GM23338 (cell line): ENCODE measurements around the gene SOX9. TPM values are rescaled to one million over a fixed set of nuclear protein-coding genes. Genes with fewer than 3 reads are reported as not detected.
A peak's percentile ranks its signal among the peaks of the same experiment; 100 is the strongest.

ENCODE experiments used
- ATAC-seq: fragments of 200-7000 bp; cut with Tn5 transposase; 3 replicates; pipeline ENCODE4 v1.9.1; 2020
- DNase-seq: peaks from one replicate; pipeline ENCODE4 v3.0.0-alpha.2; 2015; ENCODE audit warnings: low spot score
- H2AFZ ChIP-seq: fragments of 200-600 bp; sonication (generic); 2 replicates; pipeline ENCODE4 v1.8.0; 2016; ENCODE audit warnings: antibody characterized with exemption, mild to moderate bottlenecking, moderate library complexity
- H3F3A ChIP-seq: fragments of 200-600 bp; sonication (generic); replicated peaks from 2 replicates; pipeline ENCODE4 v1.8.0; 2017; ENCODE audit warnings: antibody characterized with exemption, mixed run types, low read depth
- H3K27ac ChIP-seq: fragments of 200-600 bp; sonication (generic); 2 replicates; pipeline ENCODE4 v1.6.1; 2016; ENCODE audit warnings: low read depth
- H3K27me3 ChIP-seq: fragments of 200-600 bp; sonication (generic); 2 replicates; pipeline ENCODE4 v1.8.0; 2016; ENCODE audit warnings: mild to moderate bottlenecking, mixed run types, moderate library complexity; ENCODE audit not compliant: insufficient read depth
- H3K36me3 ChIP-seq: fragments of 200-600 bp; sonication (generic); 2 replicates; pipeline ENCODE4 v1.8.0; 2016; ENCODE audit warnings: mild to moderate bottlenecking; ENCODE audit not compliant: insufficient read depth
- H3K4me1 ChIP-seq: fragments of 200-600 bp; sonication (generic); 2 replicates; pipeline ENCODE4 v1.8.0; 2016; ENCODE audit warnings: mild to moderate bottlenecking, moderate library complexity; ENCODE audit not compliant: insufficient read depth
- H3K4me2 ChIP-seq: fragments of 200-600 bp; sonication (generic); 2 replicates; pipeline ENCODE4 v1.7.1; 2017; ENCODE audit warnings: mixed run types
- H3K4me3 ChIP-seq: fragments of 200-600 bp; sonication (generic); 2 replicates; pipeline ENCODE4 v1.6.1; 2016; ENCODE audit warnings: mixed run types
- H3K79me2 ChIP-seq: fragments of 200-600 bp; sonication (generic); replicated peaks from 2 replicates; pipeline ENCODE4 v1.8.0; 2017; ENCODE audit warnings: mild to moderate bottlenecking; ENCODE audit not compliant: insufficient read depth
- H3K9me2 ChIP-seq: fragments of 200-600 bp; sonication (generic); 2 replicates; pipeline ENCODE4 v1.8.0; 2017; ENCODE audit not compliant: insufficient read depth
- H4K20me1 ChIP-seq: fragments of 200-600 bp; sonication (generic); replicated peaks from 2 replicates; pipeline ENCODE4 v1.8.0; 2017; ENCODE audit warnings: mild to moderate bottlenecking; ENCODE audit not compliant: insufficient read depth
- H3K27ac Mint-ChIP-seq: 2 replicates; pipeline ENCODE4 v1.8.0; 2020; ENCODE audit warnings: inconsistent platforms, mild to moderate bottlenecking, moderate library complexity, mixed read lengths
- H3K27me3 Mint-ChIP-seq: 3 replicates; pipeline ENCODE4 v1.8.0; 2022; ENCODE audit warnings: low read depth, mild to moderate bottlenecking, moderate library complexity, mixed read lengths, inconsistent platforms; ENCODE audit not compliant: insufficient read depth, poor library complexity
- H3K36me3 Mint-ChIP-seq: 3 replicates; pipeline ENCODE4 v1.8.0; 2021; ENCODE audit warnings: low read depth, mild to moderate bottlenecking, inconsistent platforms, moderate library complexity, mixed read lengths
- H3K4me1 Mint-ChIP-seq: 3 replicates; pipeline ENCODE4 v1.8.0; 2020; ENCODE audit warnings: mild to moderate bottlenecking, inconsistent platforms, mixed read lengths
- H3K4me3 Mint-ChIP-seq: 3 replicates; pipeline ENCODE4 v1.8.0; 2021; ENCODE audit warnings: moderate library complexity, mild to moderate bottlenecking, inconsistent platforms, mixed read lengths
- H3K9me3 Mint-ChIP-seq: 3 replicates; pipeline ENCODE4 v1.8.0; 2020; ENCODE audit warnings: moderate library complexity, mild to moderate bottlenecking, inconsistent platforms, mixed read lengths
- NANOG ChIP-seq: IDR thresholded peaks from 2 replicates; pipeline ENCODE4 v1.6.1; 2016; ENCODE audit warnings: antibody characterized with exemption, borderline replicate concordance
- POLR2AphosphoS5 ChIP-seq: IDR thresholded peaks from 2 replicates; pipeline ENCODE4 v1.6.1; 2016; ENCODE audit warnings: antibody characterized with exemption, low read depth
- STAT1 ChIP-seq: IDR thresholded peaks from one replicate; pipeline ENCODE4 v1.6.1; 2016; ENCODE audit warnings: antibody characterized with exemption; ENCODE audit not compliant: unreplicated experiment
- ZNF331 ChIP-seq: fragments of 250-450 bp; sonication (Bioruptor Pico); IDR thresholded peaks from 2 replicates; pipeline ENCODE4 v1.5.0; 2020; ENCODE audit warnings: low read depth, mild to moderate bottlenecking, moderate library complexity
- polyA plus RNA-seq: library from polyadenylated mRNA; unstranded; fragments of >200 nt; fragmentation: Nextera tagmentation; extraction: Ambion mirVana; gene quantifications from 2 replicates; pipeline ENCODE4 v1.2.1, GENCODE V29; 2016
- total RNA-seq: library from RNA; depleted of rRNA; stranded (reverse); fragments of >200 nt; shearing (Covaris generic); gene quantifications from 2 replicates; pipeline ENCODE4 v1.2.3, GENCODE V29; 2014
- TF ChIP-seq, protein P1 (sequence below), 2 experiments: fragments of 200-600 bp in 1 of 2; sonication (generic) in 1 of 2; conservative IDR thresholded peaks; 2 replicates each; pipeline versions ENCODE4 v1.5.1 to v1.6.1; 2016 to 2017; ENCODE audit warnings: antibody characterized with exemption in 2 of 2, low read depth in 2 of 2, mild to moderate bottlenecking in 2 of 2, moderate library complexity in 1 of 2
- TF ChIP-seq, protein P2 (sequence below): IDR thresholded peaks from one replicate; pipeline ENCODE4 v1.6.1; 2018; ENCODE audit warnings: antibody characterized with exemption; ENCODE audit not compliant: unreplicated experiment
- TF ChIP-seq, protein P3 (sequence below): IDR thresholded peaks from 2 replicates; pipeline ENCODE4 v1.6.1; 2016; ENCODE audit warnings: antibody characterized with exemption

Gene SOX9
- total and polyA plus RNA-seq, 2 experiments from 2014 or later: 4.4 TPM

DNA sequence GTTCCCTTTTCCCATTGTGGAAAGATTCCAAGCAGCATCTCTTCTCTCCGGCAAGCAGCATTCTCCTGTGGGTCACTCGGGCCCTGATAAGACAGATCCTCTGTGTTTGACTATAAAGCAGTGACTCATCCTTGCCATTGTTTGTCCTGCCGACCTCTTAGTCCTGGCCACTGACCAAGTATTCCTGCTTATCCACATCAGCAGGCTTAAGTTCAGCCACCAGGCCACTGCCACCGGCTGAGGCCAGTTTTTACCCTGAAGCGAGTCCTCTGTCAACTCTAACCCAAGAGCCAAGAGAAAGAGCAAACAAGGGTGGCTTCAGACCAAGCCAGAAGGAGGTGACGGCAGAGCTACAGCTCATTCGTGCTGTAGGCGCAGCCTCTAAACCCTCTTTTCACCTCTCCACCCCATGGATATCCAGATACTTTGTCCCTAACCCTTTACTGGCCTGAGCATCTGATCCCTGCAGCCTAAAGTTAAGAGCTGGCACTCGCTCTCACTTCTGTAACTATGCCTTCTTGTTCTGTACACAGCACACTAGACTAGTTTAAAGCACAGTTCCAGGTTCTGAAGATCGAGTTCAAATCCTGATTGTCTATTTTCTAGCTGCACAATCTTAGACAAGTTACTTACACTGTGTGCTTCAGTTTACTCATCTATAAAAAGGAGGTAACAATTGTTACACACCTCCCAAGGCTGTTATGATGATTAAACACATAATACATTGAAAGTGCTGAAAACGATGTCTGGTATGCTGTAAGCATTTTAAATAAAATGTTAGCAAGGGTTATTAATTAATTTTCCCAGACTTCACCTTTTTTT lies 31.0 kb downstream of the SOX9 start:
- peak; percentile 76 for ATAC-seq
- Histone ChIP-seq H3K4me3 (peak overlapping the region; percentile 24; the same call in 1 of the 2 replicates), H3K27me3 (no peaks in the 10 kb centered on the region), H3K4me1 (peaks cover 21% of the 10 kb centered on the region), H3K36me3 (no peaks in the 10 kb centered on the region), H4K20me1 (no peaks in the 10 kb centered on the region), H3K79me2 (no peaks in the 10 kb centered on the region), H3F3A (no peaks in the 10 kb centered on the region), H3K9me2 (peaks cover 8% of the 10 kb centered on the region), H3K4me2 (peak overlapping the region; percentile 29), H2AFZ (no peak overlapping the region; the same call in 1 of the 2 replicates), H3K27ac (peak overlapping the region; percentile 96)
- Mint-ChIP-seq H3K27me3 (peaks cover 4% of the 10 kb centered on the region), H3K4me3 (peak overlapping the region; percentile 47; the same call in 2 of the 3 replicates), H3K27ac (peak overlapping the region; percentile 97), H3K4me1 (peaks cover 40% of the 10 kb centered on the region), H3K9me3 (no peaks in the 10 kb centered on the region; the same call in 2 of the 3 replicates), H3K36me3 (peaks cover 9% of the 10 kb centered on the region; the same call in 2 of the 3 replicates)
- DNase-seq: peak; percentile 62
- TF ChIP-seq ZNF331 (CRISPR knock-in tag): no peak
- TF ChIP-seq, protein P1, sequence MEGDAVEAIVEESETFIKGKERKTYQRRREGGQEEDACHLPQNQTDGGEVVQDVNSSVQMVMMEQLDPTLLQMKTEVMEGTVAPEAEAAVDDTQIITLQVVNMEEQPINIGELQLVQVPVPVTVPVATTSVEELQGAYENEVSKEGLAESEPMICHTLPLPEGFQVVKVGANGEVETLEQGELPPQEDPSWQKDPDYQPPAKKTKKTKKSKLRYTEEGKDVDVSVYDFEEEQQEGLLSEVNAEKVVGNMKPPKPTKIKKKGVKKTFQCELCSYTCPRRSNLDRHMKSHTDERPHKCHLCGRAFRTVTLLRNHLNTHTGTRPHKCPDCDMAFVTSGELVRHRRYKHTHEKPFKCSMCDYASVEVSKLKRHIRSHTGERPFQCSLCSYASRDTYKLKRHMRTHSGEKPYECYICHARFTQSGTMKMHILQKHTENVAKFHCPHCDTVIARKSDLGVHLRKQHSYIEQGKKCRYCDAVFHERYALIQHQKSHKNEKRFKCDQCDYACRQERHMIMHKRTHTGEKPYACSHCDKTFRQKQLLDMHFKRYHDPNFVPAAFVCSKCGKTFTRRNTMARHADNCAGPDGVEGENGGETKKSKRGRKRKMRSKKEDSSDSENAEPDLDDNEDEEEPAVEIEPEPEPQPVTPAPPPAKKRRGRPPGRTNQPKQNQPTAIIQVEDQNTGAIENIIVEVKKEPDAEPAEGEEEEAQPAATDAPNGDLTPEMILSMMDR (conservative IDR thresholded peaks at IDR 0.05; ENCODE audit: low read depth in 2 of 2): no peak
- no peak for TF ChIP-seq STAT1
- TF ChIP-seq, protein P2, sequence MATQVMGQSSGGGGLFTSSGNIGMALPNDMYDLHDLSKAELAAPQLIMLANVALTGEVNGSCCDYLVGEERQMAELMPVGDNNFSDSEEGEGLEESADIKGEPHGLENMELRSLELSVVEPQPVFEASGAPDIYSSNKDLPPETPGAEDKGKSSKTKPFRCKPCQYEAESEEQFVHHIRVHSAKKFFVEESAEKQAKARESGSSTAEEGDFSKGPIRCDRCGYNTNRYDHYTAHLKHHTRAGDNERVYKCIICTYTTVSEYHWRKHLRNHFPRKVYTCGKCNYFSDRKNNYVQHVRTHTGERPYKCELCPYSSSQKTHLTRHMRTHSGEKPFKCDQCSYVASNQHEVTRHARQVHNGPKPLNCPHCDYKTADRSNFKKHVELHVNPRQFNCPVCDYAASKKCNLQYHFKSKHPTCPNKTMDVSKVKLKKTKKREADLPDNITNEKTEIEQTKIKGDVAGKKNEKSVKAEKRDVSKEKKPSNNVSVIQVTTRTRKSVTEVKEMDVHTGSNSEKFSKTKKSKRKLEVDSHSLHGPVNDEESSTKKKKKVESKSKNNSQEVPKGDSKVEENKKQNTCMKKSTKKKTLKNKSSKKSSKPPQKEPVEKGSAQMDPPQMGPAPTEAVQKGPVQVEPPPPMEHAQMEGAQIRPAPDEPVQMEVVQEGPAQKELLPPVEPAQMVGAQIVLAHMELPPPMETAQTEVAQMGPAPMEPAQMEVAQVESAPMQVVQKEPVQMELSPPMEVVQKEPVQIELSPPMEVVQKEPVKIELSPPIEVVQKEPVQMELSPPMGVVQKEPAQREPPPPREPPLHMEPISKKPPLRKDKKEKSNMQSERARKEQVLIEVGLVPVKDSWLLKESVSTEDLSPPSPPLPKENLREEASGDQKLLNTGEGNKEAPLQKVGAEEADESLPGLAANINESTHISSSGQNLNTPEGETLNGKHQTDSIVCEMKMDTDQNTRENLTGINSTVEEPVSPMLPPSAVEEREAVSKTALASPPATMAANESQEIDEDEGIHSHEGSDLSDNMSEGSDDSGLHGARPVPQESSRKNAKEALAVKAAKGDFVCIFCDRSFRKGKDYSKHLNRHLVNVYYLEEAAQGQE: no peak
- TF ChIP-seq POLR2AphosphoS5: no peak
- TF ChIP-seq, protein P3, sequence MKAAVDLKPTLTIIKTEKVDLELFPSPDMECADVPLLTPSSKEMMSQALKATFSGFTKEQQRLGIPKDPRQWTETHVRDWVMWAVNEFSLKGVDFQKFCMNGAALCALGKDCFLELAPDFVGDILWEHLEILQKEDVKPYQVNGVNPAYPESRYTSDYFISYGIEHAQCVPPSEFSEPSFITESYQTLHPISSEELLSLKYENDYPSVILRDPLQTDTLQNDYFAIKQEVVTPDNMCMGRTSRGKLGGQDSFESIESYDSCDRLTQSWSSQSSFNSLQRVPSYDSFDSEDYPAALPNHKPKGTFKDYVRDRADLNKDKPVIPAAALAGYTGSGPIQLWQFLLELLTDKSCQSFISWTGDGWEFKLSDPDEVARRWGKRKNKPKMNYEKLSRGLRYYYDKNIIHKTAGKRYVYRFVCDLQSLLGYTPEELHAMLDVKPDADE: no peak
- TF ChIP-seq NANOG: no peak
